Natural killer cell (primary cell): ENCODE results near the gene PRKG1. TPM values are rescaled to one million over a fixed set of nuclear protein-coding genes. Genes with fewer than 3 reads are reported as not detected.
A peak's percentile ranks its signal among the peaks of the same experiment; 100 is the strongest.

Experiments
- ATAC-seq, 3 donors: fragments of 150-1000 bp in 2 of 3; fragments of 200-7000 bp in 1 of 3; cut with Tn5 transposase; 1 replicate in 1 of 3; 2 replicates in 2 of 3; pipeline ENCODE4 v1.10.0; 2021; ENCODE audit warnings: mild to moderate bottlenecking in 2 of 3, moderate library complexity in 2 of 3
- DNase-seq, 2 donors: peaks; one replicate each; pipeline versions ENCODE4 v3.0.0 to v3.0.0-alpha.2; 2013 to 2021; ENCODE audit warnings: mixed read lengths in 1 of 2
- H3K27ac ChIP-seq: one replicate; pipeline ENCODE4 v1.5.1; 2013; ENCODE audit warnings: mild to moderate bottlenecking, low read length
- H3K27me3 ChIP-seq: one replicate; pipeline ENCODE4 v1.6.1; 2013; ENCODE audit warnings: low read length; ENCODE audit not compliant: control insufficient read depth, insufficient read depth
- H3K36me3 ChIP-seq: one replicate; pipeline ENCODE4 v1.6.1; 2013; ENCODE audit warnings: low read length; ENCODE audit not compliant: control insufficient read depth, insufficient read depth
- H3K4me1 ChIP-seq: one replicate; pipeline ENCODE4 v1.6.1; 2013; ENCODE audit warnings: low read length; ENCODE audit not compliant: control insufficient read depth, insufficient read depth
- H3K4me3 ChIP-seq: one replicate; pipeline ENCODE4 v1.5.1; 2013; ENCODE audit warnings: low read length
- H3K9me3 ChIP-seq: one replicate; pipeline ENCODE4 v1.6.1; 2013; ENCODE audit warnings: low read length; ENCODE audit not compliant: control insufficient read depth, insufficient read depth
- H3K27ac Mint-ChIP-seq, 2 donors: one replicate each; pipeline ENCODE4 v1.8.0; 2022; ENCODE audit warnings: mild to moderate bottlenecking in 2 of 2, mixed read lengths in 2 of 2, moderate library complexity in 1 of 2
- H3K27me3 Mint-ChIP-seq, 2 donors: one replicate each; pipeline ENCODE4 v1.8.0; 2022; ENCODE audit warnings: low read depth in 2 of 2, mixed read lengths in 2 of 2
- H3K36me3 Mint-ChIP-seq: one replicate; pipeline ENCODE4 v1.8.0; 2022; ENCODE audit warnings: mixed read lengths
- H3K4me1 Mint-ChIP-seq, 2 donors: one replicate each; pipeline ENCODE4 v1.8.0; 2022; ENCODE audit warnings: mixed read lengths in 2 of 2
- H3K4me3 Mint-ChIP-seq: one replicate; pipeline ENCODE4 v1.8.0; 2022; ENCODE audit warnings: mild to moderate bottlenecking, moderate library complexity, mixed read lengths
- H3K9me3 Mint-ChIP-seq, 2 donors: one replicate each; pipeline ENCODE4 v1.8.0; 2022; ENCODE audit warnings: mixed read lengths in 2 of 2
- CTCF ChIP-seq: fragments of 200-600 bp; IDR thresholded peaks from one replicate; pipeline ENCODE4 v1.8.0; 2022; ENCODE audit warnings: antibody characterized with exemption
- WGBS: methylation state at CpG from one replicate; pipeline ENCODE4 v1.1.7; 2013; ENCODE audit warnings: missing lambda C conversion rate; ENCODE audit not compliant: insufficient coverage; 5-methylcytosine and 5-hydroxymethylcytosine counted together
- intact Hi-C: fragments of 100-400 bp; cut with micrococcal nuclease; formaldehyde crosslinking; loops from one replicate; pipeline ENCODE4 v1.14.2; 2022
- total RNA-seq, 4 donors: library from RNA; stranded (reverse); fragments of 120-200 nt in 1 of 4; gene quantifications; one replicate each; pipeline versions ENCODE4 v1.2.3 to v1.2.4, GENCODE V29; 2013 to 2022

Gene PRKG1
- total RNA-seq, 3 donors from 2014 or later (not counting 1 experiment from before 2014, with no cell fraction given): 0.23 to 0.41 (median 0.35) TPM

GRCh38 chr10:52215745-52216361, 1141.6 kb downstream of the PRKG1 start:
- no peaks in the 10 kb centered on the region for H3K27me3 Mint-ChIP-seq
- H3K27me3 ChIP-seq: no peaks in the 10 kb centered on the region
- peak in 1 of 2 donors; percentile 71 for DNase-seq
- no peaks in the 10 kb centered on the region for H3K4me1 ChIP-seq
- H3K36me3 Mint-ChIP-seq: no peaks in the 10 kb centered on the region
- H3K9me3 ChIP-seq: no peaks in the 10 kb centered on the region
- intact Hi-C loops: loop anchor here (1.0 to 5.0 kb wide), 2 partner anchors 1154 to 1205 kb away; no protein-coding TSS in a partner anchor
- H3K4me1 Mint-ChIP-seq: no peaks in the 10 kb centered on the region
- H3K36me3 ChIP-seq: no peaks in the 10 kb centered on the region
- H3K27ac ChIP-seq: no peak overlapping the region
- ATAC-seq: peak; percentile 66 to 81 (median 68)
- no peak overlapping the region for H3K27ac Mint-ChIP-seq
- H3K4me3 ChIP-seq: no peak overlapping the region
- peak; percentile 68 for TF ChIP-seq CTCF
- H3K9me3 Mint-ChIP-seq: no peaks in the 10 kb centered on the region
- no peak overlapping the region for H3K4me3 Mint-ChIP-seq

- Histone ChIP-seq H3K36me3 (no peaks in the 10 kb centered on the region), H3K4me1 (no peaks in the 10 kb centered on the region), H3K27me3 (no peaks in the 10 kb centered on the region), H3K9me3 (no peaks in the 10 kb centered on the region), H3K27ac (no peak overlapping the region), H3K4me3 (no peak overlapping the region)
- Mint-ChIP-seq H3K4me1 (no peaks in the 10 kb centered on the region), H3K9me3 (no peaks in the 10 kb centered on the region), H3K27me3 (no peaks in the 10 kb centered on the region), H3K27ac (no peak overlapping the region), H3K36me3 (no peaks in the 10 kb centered on the region), H3K4me3 (no peak overlapping the region)
- intact Hi-C loops: loop anchor here (5.0 kb wide), 1 partner anchor 1155 kb away; no protein-coding TSS in a partner anchor
- 12% methylated on average over 2 of the region's 2 CpGs for WGBS
- ATAC-seq: no peak
- DNase-seq: no peak
- no peak for TF ChIP-seq CTCF
Observed at GRCh38 chr10:52216852-52217251, 1142.6 kb downstream of the PRKG1 start.

DNA sequence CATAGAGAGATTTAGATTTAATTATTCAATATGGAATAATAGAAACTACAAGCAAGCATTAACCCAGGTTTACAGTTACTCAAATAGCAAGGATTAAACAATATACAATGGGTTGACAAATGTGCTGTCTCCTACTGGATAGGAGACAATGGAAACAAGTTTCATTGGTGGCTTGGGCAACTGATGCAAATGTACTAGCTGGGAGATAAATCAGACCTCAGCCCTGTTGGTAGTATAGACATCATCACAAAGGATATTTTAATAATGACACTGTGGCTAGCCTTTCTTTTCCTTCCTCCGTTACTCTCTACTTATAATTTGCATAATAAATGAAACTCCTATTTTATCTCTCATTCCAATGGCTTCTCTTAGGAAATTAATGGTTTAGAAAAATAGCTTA, 1143.2 kb downstream of the PRKG1 start:
- TF ChIP-seq CTCF: no peak
- intact Hi-C loops: loop anchor here (5.0 kb wide), 1 partner anchor 1155 kb away; no protein-coding TSS in a partner anchor
- no peaks in the 10 kb centered on the region for H3K36me3 ChIP-seq
- H3K4me1 Mint-ChIP-seq: no peaks in the 10 kb centered on the region
- no peak for ATAC-seq
- no peak overlapping the region for H3K27ac Mint-ChIP-seq
- no peaks in the 10 kb centered on the region for H3K9me3 ChIP-seq
- no peak overlapping the region for H3K27ac ChIP-seq
- H3K27me3 Mint-ChIP-seq: no peaks in the 10 kb centered on the region
- no peaks in the 10 kb centered on the region for H3K36me3 Mint-ChIP-seq
- no peaks in the 10 kb centered on the region for H3K4me1 ChIP-seq
- H3K9me3 Mint-ChIP-seq: no peaks in the 10 kb centered on the region
- WGBS: no CpG with 5 or more reads among the region's 1 CpG
- H3K27me3 ChIP-seq: no peaks in the 10 kb centered on the region
- DNase-seq: no peak
- no peak overlapping the region for H3K4me3 ChIP-seq
- no peak overlapping the region for H3K4me3 Mint-ChIP-seq

DNA sequence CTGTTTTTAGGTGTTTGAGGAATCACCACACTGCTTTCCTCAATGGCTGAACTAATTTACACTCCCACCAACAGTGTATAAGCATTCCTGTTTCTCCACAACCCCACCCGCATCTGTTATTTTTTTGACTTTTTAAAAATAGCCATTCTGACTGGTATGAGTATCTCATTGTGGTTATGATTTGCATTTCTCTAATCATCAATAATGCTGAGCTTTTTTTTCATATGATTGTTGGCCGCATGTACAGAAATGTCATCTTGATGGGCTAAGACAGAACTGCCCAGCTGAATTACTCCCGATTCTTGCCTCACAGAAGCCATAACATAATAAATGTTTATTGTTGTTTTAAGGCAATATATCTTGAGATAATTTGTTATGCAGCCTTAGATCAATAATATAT, 1146.7 kb downstream of the PRKG1 start:
- WGBS: 100% methylated on average over 2 of the region's 3 CpGs
- Histone ChIP-seq H3K9me3 (no peaks in the 10 kb centered on the region), H3K4me3 (no peak overlapping the region), H3K27ac (no peak overlapping the region), H3K36me3 (no peaks in the 10 kb centered on the region), H3K4me1 (no peaks in the 10 kb centered on the region), H3K27me3 (no peaks in the 10 kb centered on the region)
- no peak overlapping the region for H3K4me3 Mint-ChIP-seq
- ATAC-seq (no peak), DNase-seq (no peak)
- peaks cover 0 to 6% of the 10 kb centered on the region in 2 donors for H3K27me3 Mint-ChIP-seq
- no peaks in the 10 kb centered on the region for H3K4me1 Mint-ChIP-seq
- no peak for TF ChIP-seq CTCF
- H3K27ac Mint-ChIP-seq: no peak overlapping the region
- H3K36me3 Mint-ChIP-seq: no peaks in the 10 kb centered on the region
- intact Hi-C loops: no loop called here
- no peaks in the 10 kb centered on the region for H3K9me3 Mint-ChIP-seq
